HG03342 (cell line): ENCODE data around the gene PRR33.

ENCODE experiments used
- ATAC-seq: cut with Tn5 transposase; IDR thresholded peaks from one replicate; pipeline ENCODE4 v1.9.1; 2021; ENCODE audit warnings: mild to moderate bottlenecking, moderate library complexity; ENCODE audit not compliant: unreplicated experiment

PRR33 gene

GRCh38 chr11:1839204-1839923, 52.3 kb downstream of the PRR33 start:
- no peak for ATAC-seq

- ATAC-seq, result no peak
Observed at GRCh38 chr11:1838426-1839144, 53.1 kb downstream of the PRR33 start, which contains the start of gene TNNI2. Gene TNNI2, plus strand, starts transcription at chr11:1838981. Its CDS starts 716 bp downstream, at chr11:1839697.
